Fibroblast of lung (primary cell): ENCODE measurements around the gene TRIM26. TPM values are rescaled to one million over a fixed set of nuclear protein-coding genes. Genes with fewer than 3 reads are reported as not detected.

Experiments used
- DNase-seq, 2 donors: peaks; one replicate each; pipeline versions ENCODE4 v3.0.0 to v3.0.0-alpha.2; 2010; ENCODE audit warnings: low read depth in 2 of 2
- H2AFZ ChIP-seq: 2 replicates; pipeline ENCODE4 v1.5.1; 2012; ENCODE audit warnings: low read length, control low read depth, inconsistent platforms
- H3K27ac ChIP-seq: 2 replicates; pipeline ENCODE4 v1.5.1; 2011; ENCODE audit warnings: low read length, control low read depth; ENCODE audit not compliant: insufficient read depth
- H3K27me3 ChIP-seq: 2 replicates; pipeline ENCODE4 v1.5.1; 2011; ENCODE audit warnings: mild to moderate bottlenecking, low read length; ENCODE audit not compliant: control insufficient read depth, insufficient read depth
- H3K36me3 ChIP-seq: 2 replicates; pipeline ENCODE4 v1.5.1; 2011; ENCODE audit warnings: low read length; ENCODE audit not compliant: control insufficient read depth, insufficient read depth
- H3K4me1 ChIP-seq: 2 replicates; pipeline ENCODE4 v1.5.1; 2011; ENCODE audit warnings: low read length; ENCODE audit not compliant: control insufficient read depth, insufficient read depth; ENCODE audit errors: extremely low read depth
- H3K4me2 ChIP-seq: 2 replicates; pipeline ENCODE4 v1.5.1; 2011; ENCODE audit warnings: low read length, control low read depth; ENCODE audit not compliant: insufficient read depth; ENCODE audit errors: extremely low read depth
- H3K4me3 ChIP-seq, 4 experiments: fragments of 200-600 bp in 1 of 4; sonication (generic) in 1 of 4; replicated peaks in 1 of 4; 2 replicates each; pipeline ENCODE4 v1.5.1; 2011 to 2016; ENCODE audit warnings: low read length in 4 of 4, low read depth in 3 of 4, mild to moderate bottlenecking in 3 of 4, control low read depth in 2 of 4, inconsistent platforms in 1 of 4, mixed read lengths in 1 of 4; ENCODE audit not compliant: insufficient read depth in 1 of 4; ENCODE audit errors: control extremely low read depth in 1 of 4
- H3K79me2 ChIP-seq: 2 replicates; pipeline ENCODE4 v1.5.1; 2012; ENCODE audit warnings: mild to moderate bottlenecking, low read length, inconsistent platforms; ENCODE audit not compliant: control insufficient read depth, insufficient read depth
- H3K9ac ChIP-seq: 2 replicates; pipeline ENCODE4 v1.5.1; 2011; ENCODE audit warnings: mild to moderate bottlenecking, low read length, control low read depth; ENCODE audit not compliant: insufficient read depth
- H3K9me3 ChIP-seq: 2 replicates; pipeline ENCODE4 v1.5.1; 2012; ENCODE audit warnings: low read depth, low read length; ENCODE audit not compliant: control insufficient read depth, insufficient read depth
- H4K20me1 ChIP-seq: 2 replicates; pipeline ENCODE4 v1.5.1; 2011; ENCODE audit warnings: low read length; ENCODE audit not compliant: control insufficient read depth, insufficient read depth; ENCODE audit errors: extremely low read depth
- CTCF ChIP-seq, 2 donors: IDR thresholded peaks in 1 of 2; conservative IDR thresholded peaks in 1 of 2; 1 replicate in 1 of 2; 2 replicates in 1 of 2; pipeline ENCODE4 v1.5.1; 2011 to 2012; ENCODE audit warnings: low read length in 2 of 2, control low read depth in 1 of 2, inconsistent platforms in 1 of 2, low read depth in 1 of 2, mild to moderate bottlenecking in 1 of 2
- EZH2 ChIP-seq: IDR thresholded peaks from 2 replicates; pipeline ENCODE4 v1.5.1; 2012; ENCODE audit warnings: low read length, control low read depth, mild to moderate bottlenecking; ENCODE audit errors: missing control alignments
- polyA plus RNA-seq, 2 donors: library from polyadenylated mRNA; depleted of rRNA in 1 of 2; stranded (reverse) in 1 of 2; unstranded in 1 of 2; fragments of >200 nt; gene quantifications; 2 replicates each; pipeline ENCODE4 v1.2.1, GENCODE V29; 2011 to 2012; ENCODE audit warnings: missing spikeins in 1 of 2
- total RNA-seq: library from RNA; depleted of rRNA; stranded (reverse); fragments of >200 nt; gene quantifications from 2 replicates; pipeline ENCODE4 v1.2.1, GENCODE V29; 2014

Gene TRIM26
- total and polyA plus RNA-seq, 2 donors (not counting 1 experiment from before 2014, with no cell fraction given): 18.8 to 22.5 TPM

- Histone ChIP-seq H3K9me3 (no peaks in the 10 kb centered on the region), H3K4me3 (no peak overlapping the region), H3K4me1 (no peaks in the 10 kb centered on the region), H3K9ac (no peak overlapping the region), H3K27ac (no peak overlapping the region), H4K20me1 (no peaks in the 10 kb centered on the region), H2AFZ (no peak overlapping the region), H3K36me3 (no peaks in the 10 kb centered on the region), H3K79me2 (no peaks in the 10 kb centered on the region), H3K27me3 (peaks cover 12% of the 10 kb centered on the region), H3K4me2 (no peak overlapping the region)
- DNase-seq: no peak
- TF ChIP-seq EZH2 (no peak), CTCF (conservative IDR thresholded peaks at IDR 0.05 in 1 of 2, IDR thresholded peaks at IDR 0.05 in 1 of 2; ENCODE audit: low read depth in 1 of 2, low read length in 2 of 2) (no peak)
These were observed 64.0 kb downstream of the TRIM26 start for GRCh38 chr6:30149234-30149633.

GRCh38 chr6:30147096-30147495, 66.1 kb downstream of the TRIM26 start:
- Histone ChIP-seq H2AFZ (no peak overlapping the region), H3K4me2 (no peak overlapping the region), H3K36me3 (no peaks in the 10 kb centered on the region), H3K4me1 (no peaks in the 10 kb centered on the region), H3K9ac (no peak overlapping the region), H4K20me1 (no peaks in the 10 kb centered on the region), H3K27ac (no peak overlapping the region), H3K27me3 (peaks cover 17% of the 10 kb centered on the region), H3K9me3 (no peaks in the 10 kb centered on the region), H3K4me3 (no peak overlapping the region), H3K79me2 (no peaks in the 10 kb centered on the region)
- DNase-seq: no peak
- TF ChIP-seq CTCF (conservative IDR thresholded peaks at IDR 0.05 in 1 of 2, IDR thresholded peaks at IDR 0.05 in 1 of 2; ENCODE audit: low read depth in 1 of 2, low read length in 2 of 2): no peak
- TF ChIP-seq EZH2: no peak

DNA sequence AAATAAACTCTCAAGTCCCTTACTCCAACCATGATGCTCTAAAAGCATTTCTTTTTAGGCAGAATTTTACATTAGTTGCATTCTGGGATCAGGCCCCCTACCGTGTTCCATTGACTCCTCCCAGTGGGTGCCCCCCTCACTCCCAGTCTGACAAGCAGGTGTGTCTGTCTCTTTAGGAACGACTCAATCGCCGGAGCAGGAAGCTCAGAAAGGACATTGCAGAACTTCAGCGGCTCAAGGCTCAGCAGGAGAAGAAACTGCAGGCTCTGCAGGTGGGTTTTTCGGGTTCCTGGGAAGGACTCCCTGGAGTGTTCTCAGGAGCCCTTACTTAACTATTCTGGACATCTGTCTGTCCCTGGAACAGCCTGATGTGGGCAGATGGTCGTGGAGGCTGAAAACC, 67.4 kb downstream of the TRIM26 start:
- H3K36me3 ChIP-seq: no peaks in the 10 kb centered on the region
- H3K9ac ChIP-seq: no peak overlapping the region
- DNase-seq: no peak
- H3K4me3 ChIP-seq: no peak overlapping the region
- H3K9me3 ChIP-seq: no peaks in the 10 kb centered on the region
- H3K4me2 ChIP-seq: no peak overlapping the region
- H3K79me2 ChIP-seq: no peaks in the 10 kb centered on the region
- H2AFZ ChIP-seq: no peak overlapping the region
- no peaks in the 10 kb centered on the region for H3K4me1 ChIP-seq
- TF ChIP-seq EZH2 (no peak), CTCF (conservative IDR thresholded peaks at IDR 0.05 in 1 of 2, IDR thresholded peaks at IDR 0.05 in 1 of 2; ENCODE audit: low read depth in 1 of 2, low read length in 2 of 2) (no peak)
- H3K27me3 ChIP-seq: peaks cover 17% of the 10 kb centered on the region
- no peaks in the 10 kb centered on the region for H4K20me1 ChIP-seq
- no peak overlapping the region for H3K27ac ChIP-seq
